HG03442 (cell line): ENCODE measurements around the gene ALK.

Experiments
- ATAC-seq: cut with Tn5 transposase; IDR thresholded peaks from one replicate; pipeline ENCODE4 v1.9.1; 2021; ENCODE audit warnings: mild to moderate bottlenecking, moderate library complexity; ENCODE audit not compliant: unreplicated experiment

The ALK gene

GRCh38 chr2:29220506-29221270, 700.7 kb downstream of the ALK start:
- ATAC-seq, result no peak

- ATAC-seq, result no peak
Measured at GRCh38 chr2:29219374-29219773, 702.0 kb downstream of the ALK start.

- ATAC-seq, result no peak
Measured at GRCh38 chr2:29218550-29219125, 702.7 kb downstream of the ALK start.

- ATAC-seq, result no peak
Measured at GRCh38 chr2:29218071-29218470, 703.3 kb downstream of the ALK start.

- no peak for ATAC-seq
Measured at GRCh38 chr2:29216609-29216909, 704.8 kb downstream of the ALK start.

- no peak for ATAC-seq
Measured at GRCh38 chr2:29215739-29216608, 705.4 kb downstream of the ALK start.

- ATAC-seq, result no peak
Measured at GRCh38 chr2:29215073-29215472, 706.3 kb downstream of the ALK start.

GRCh38 chr2:29213888-29214291, 707.5 kb downstream of the ALK start:
- ATAC-seq, result no peak

GRCh38 chr2:29212009-29212408, 709.4 kb downstream of the ALK start:
- no peak for ATAC-seq

GRCh38 chr2:29209551-29209950, 711.8 kb downstream of the ALK start:
- no peak for ATAC-seq

GRCh38 chr2:29207352-29208148, 713.8 kb downstream of the ALK start:
- ATAC-seq, result no peak

- no peak for ATAC-seq
Measured at GRCh38 chr2:29206941-29207340, 714.4 kb downstream of the ALK start.

- ATAC-seq, result no peak
Measured at GRCh38 chr2:29202819-29203495, 718.4 kb downstream of the ALK start.

- no peak for ATAC-seq
Measured at GRCh38 chr2:29201979-29202378, 719.4 kb downstream of the ALK start.

GRCh38 chr2:29196792-29197788, 724.3 kb downstream of the ALK start:
- peak; percentile 50 for ATAC-seq

GRCh38 chr2:29195796-29196195, 725.6 kb downstream of the ALK start:
- no peak for ATAC-seq

- ATAC-seq, result no peak
Measured at GRCh38 chr2:29193681-29194080, 727.7 kb downstream of the ALK start.

GRCh38 chr2:29193111-29193510, 728.3 kb downstream of the ALK start:
- ATAC-seq, result no peak

GRCh38 chr2:29192526-29192925, 728.9 kb downstream of the ALK start:
- ATAC-seq, result no peak
